Gastrocnemius medialis (tissue), 4 donors: ENCODE measurements around the gene SIN3B. TPM values are rescaled to one million over a fixed set of nuclear protein-coding genes. Genes with fewer than 3 reads are reported as not detected.

Experiments used
- ATAC-seq, 2 donors: fragments of 150-250 bp; one replicate each; pipeline ENCODE4 v1.9.1; 2016
- DNase-seq, 2 donors: peaks; one replicate each; pipeline ENCODE4 v3.0.0-alpha.2; 2019
- H3K27ac ChIP-seq, 4 donors: fragments of 200-600 bp; sonication (generic); 1 replicate in 1 of 4; 2 replicates in 3 of 4; pipeline ENCODE4 v1.5.1; 2016 to 2018; ENCODE audit warnings: mild to moderate bottlenecking in 2 of 4, moderate library complexity in 1 of 4
- H3K27me3 ChIP-seq, 3 donors: fragments of 200-600 bp; sonication (generic) in 2 of 3; 1 replicate in 1 of 3; 2 replicates in 2 of 3; pipeline versions ENCODE4 v1.5.1 to v1.6.0; 2016 to 2019; ENCODE audit warnings: mild to moderate bottlenecking in 1 of 3, moderate library complexity in 1 of 3
- H3K36me3 ChIP-seq, 2 donors: fragments of 200-600 bp; sonication (generic) in 1 of 2; one replicate each; pipeline ENCODE4 v1.5.1; 2017 to 2018
- H3K4me1 ChIP-seq, 2 donors: fragments of 200-600 bp; sonication (generic) in 1 of 2; one replicate each; pipeline ENCODE4 v1.5.1; 2016 to 2017; ENCODE audit warnings: mild to moderate bottlenecking in 2 of 2
- H3K4me3 ChIP-seq, 4 donors: fragments of 200-600 bp; sonication (generic) in 3 of 4; 1 replicate in 1 of 4; 2 replicates in 3 of 4; pipeline ENCODE4 v1.5.1; 2016 to 2019; ENCODE audit warnings: mild to moderate bottlenecking in 2 of 4
- H3K9me3 ChIP-seq, 3 donors: fragments of 200-600 bp; sonication (generic) in 2 of 3; 1 replicate in 1 of 3; 2 replicates in 2 of 3; pipeline ENCODE4 v1.5.1; 2016 to 2019
- CTCF ChIP-seq, 5 experiments: fragments of 450-650 bp in 3 of 5; fragments of 200-600 bp in 2 of 5; sonication (generic) in 2 of 5; IDR thresholded peaks in 4 of 5; conservative IDR thresholded peaks in 1 of 5; 1 replicate in 4 of 5; 2 replicates in 1 of 5; pipeline ENCODE4 v1.5.1; 2016 to 2019; ENCODE audit warnings: antibody characterized with exemption in 5 of 5, mild to moderate bottlenecking in 3 of 5, moderate library complexity in 3 of 5
- POLR2A ChIP-seq, 2 donors: fragments of 450-650 bp; IDR thresholded peaks; one replicate each; pipeline ENCODE4 v1.6.1; 2017; ENCODE audit warnings: antibody characterized with exemption in 2 of 2, mild to moderate bottlenecking in 2 of 2, moderate library complexity in 2 of 2
- in situ Hi-C, 4 donors: fragments of 200-750 bp; cut with MboI; loops; one replicate each; pipeline versions ENCODE4 v1.15.0 to v1.8.0; 2017; ENCODE audit warnings: low sequenced_read_pairs in 4 of 4
- intact Hi-C: fragments of 100-400 bp; cut with DNase I; formaldehyde crosslinking; loops from one replicate; pipeline ENCODE4 v1.15.1; 2023; ENCODE audit warnings: low total_unique reads
- total RNA-seq, 4 donors: library from RNA; depleted of rRNA; stranded (reverse); fragments of >200 nt; gene quantifications; one replicate each; pipeline versions ENCODE4 v1.1.0 to v1.2.3, GENCODE V29; 2016

SIN3B gene
- total RNA-seq, 4 donors from 2014 or later: 11.6 to 15.2 (median 14.3) TPM

DNA sequence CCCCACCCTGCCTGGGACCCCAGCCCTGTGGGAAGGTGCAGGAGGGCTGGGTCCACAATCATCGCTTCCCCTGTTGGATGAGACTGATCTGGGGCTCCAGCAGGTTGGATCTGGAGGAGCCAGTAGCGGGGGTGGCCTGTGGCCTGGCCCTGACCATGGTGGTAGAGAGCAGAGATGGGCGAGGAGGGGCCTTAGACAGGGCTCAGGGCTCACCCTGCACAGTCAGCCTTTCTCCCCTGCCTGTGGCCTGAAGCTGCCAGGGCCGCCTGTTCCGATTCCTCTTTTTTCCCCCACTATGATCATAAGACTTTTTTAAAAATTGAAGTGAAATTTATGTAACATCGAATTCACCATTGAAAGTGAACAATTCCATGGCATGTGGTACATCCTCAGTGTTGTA is 18.2 kb downstream of the SIN3B start:
- Histone ChIP-seq H3K4me1 (no peaks in the 10 kb centered on the region), H3K36me3 (peaks cover 0 to 76% of the 10 kb centered on the region in 2 donors), H3K9me3 (no peaks in the 10 kb centered on the region), H3K27ac (no peak overlapping the region), H3K4me3 (no peak overlapping the region), H3K27me3 (no peaks in the 10 kb centered on the region)
- in situ Hi-C loops: loop anchor here in 1 of 4 donors (25.0 kb wide), 1 partner anchor 285 kb away; the partner anchor contains the start of gene SLC35E1
- ATAC-seq (no peak), DNase-seq (no peak)
- intact Hi-C loops: no loop called here
- TF ChIP-seq POLR2A (IDR thresholded peaks at IDR 0.05): no peak
- TF ChIP-seq CTCF (IDR thresholded peaks at IDR 0.05 in 4 of 5, conservative IDR thresholded peaks at IDR 0.05 in 1 of 5): no peak

DNA sequence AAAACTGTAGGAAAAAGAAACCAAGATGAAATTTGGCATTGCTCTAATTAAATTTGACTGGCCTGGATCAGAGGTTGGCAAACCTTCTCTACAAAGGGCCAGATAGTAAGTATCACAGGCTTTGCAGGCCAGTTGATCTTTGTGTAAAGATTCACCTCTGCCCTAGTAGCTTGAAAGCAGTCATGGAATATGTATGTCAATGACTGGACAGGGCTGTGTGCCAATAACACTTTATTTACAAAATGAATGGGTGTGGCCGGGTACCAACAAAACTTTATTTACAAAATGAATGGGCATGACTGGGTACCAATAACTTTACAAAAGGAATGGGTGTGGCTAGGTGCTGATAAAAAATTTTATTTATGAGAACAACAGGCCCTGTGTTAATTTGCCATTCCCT is 20.0 kb downstream of the SIN3B start:
- intact Hi-C loops: no loop called here
- TF ChIP-seq POLR2A (IDR thresholded peaks at IDR 0.05) (no peak), CTCF (IDR thresholded peaks at IDR 0.05 in 4 of 5, conservative IDR thresholded peaks at IDR 0.05 in 1 of 5) (no peak)
- Histone ChIP-seq H3K9me3 (no peaks in the 10 kb centered on the region), H3K27me3 (no peaks in the 10 kb centered on the region), H3K36me3 (peaks cover 0 to 81% of the 10 kb centered on the region in 2 donors), H3K27ac (no peak overlapping the region), H3K4me1 (no peaks in the 10 kb centered on the region), H3K4me3 (no peak overlapping the region)
- no peak for ATAC-seq
- DNase-seq: no peak
- in situ Hi-C loops: loop anchor here in 1 of 4 donors (25.0 kb wide), 1 partner anchor 287 kb away; the partner anchor contains the start of gene SLC35E1

DNA sequence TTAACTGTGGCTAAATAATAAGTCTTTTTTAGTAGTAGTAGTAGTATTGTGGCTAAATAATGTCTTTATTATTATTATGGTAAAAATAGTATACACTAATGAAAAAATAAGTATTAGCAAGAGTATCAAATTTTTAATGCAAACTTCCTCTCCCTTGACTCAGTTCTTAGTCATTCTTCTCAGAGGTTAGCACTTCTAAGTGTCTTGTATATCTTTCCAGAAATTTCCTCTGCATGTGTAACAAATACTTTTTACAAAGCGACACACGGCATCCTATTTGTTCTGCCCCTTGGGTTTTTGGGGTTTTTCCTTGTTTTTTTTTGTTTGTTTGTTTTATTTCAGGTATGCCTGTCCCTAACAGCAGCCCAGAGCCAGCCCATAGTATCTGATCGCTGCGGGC is 20.9 kb downstream of the SIN3B start:
- peaks cover 0 to 90% of the 10 kb centered on the region in 2 donors for H3K36me3 ChIP-seq
- H3K4me3 ChIP-seq: no peak overlapping the region
- H3K9me3 ChIP-seq: no peaks in the 10 kb centered on the region
- H3K4me1 ChIP-seq: no peaks in the 10 kb centered on the region
- no peaks in the 10 kb centered on the region for H3K27me3 ChIP-seq
- in situ Hi-C loops: no loop called here
- DNase-seq (no peak), ATAC-seq (no peak)
- no peak for TF ChIP-seq POLR2A (IDR thresholded peaks at IDR 0.05)
- TF ChIP-seq CTCF (IDR thresholded peaks at IDR 0.05 in 4 of 5, conservative IDR thresholded peaks at IDR 0.05 in 1 of 5): no peak
- intact Hi-C loops: no loop called here
- no peak overlapping the region for H3K27ac ChIP-seq

- Histone ChIP-seq H3K4me3 (no peak overlapping the region), H3K27me3 (no peaks in the 10 kb centered on the region), H3K9me3 (no peaks in the 10 kb centered on the region), H3K27ac (no peak overlapping the region), H3K4me1 (no peaks in the 10 kb centered on the region), H3K36me3 (peaks cover 0 to 89% of the 10 kb centered on the region in 2 donors)
- in situ Hi-C loops: no loop called here
- no peak for TF ChIP-seq POLR2A (IDR thresholded peaks at IDR 0.05)
- no peak for TF ChIP-seq CTCF (IDR thresholded peaks at IDR 0.05 in 4 of 5, conservative IDR thresholded peaks at IDR 0.05 in 1 of 5)
- intact Hi-C loops: no loop called here
- no peak for DNase-seq
- no peak for ATAC-seq
Measured at GRCh38 chr19:16851031-16851712, 22.0 kb downstream of the SIN3B start.
